IMR-90 (cell line): ENCODE measurements around the gene ZFTA. TPM values are rescaled to one million over a fixed set of nuclear protein-coding genes. Genes with fewer than 3 reads are reported as not detected.

Experiments used
- ATAC-seq: fragments of 200-7000 bp; cut with Tn5 transposase; 2 replicates; pipeline ENCODE4 v1.9.1; 2020; ENCODE audit warnings: low read depth, mild to moderate bottlenecking, moderate library complexity
- BruUV-seq: library from RNA; stranded (reverse); fragments of 400-500 nt; replicated peaks from 2 replicates; lab custom pipeline; 2021; lab: Mats Ljungman, UMichigan
- CTCF ChIA-PET: fragments of 300-600 bp; formaldehyde crosslinking; extraction: SDS; loops from one replicate; lab custom pipeline; 2021; ENCODE audit warnings: antibody characterized with exemption; lab: Yijun Ruan, JAX
- POLR2A ChIA-PET: fragments of 300-600 bp; sonication (Branson Sonifier 250); formaldehyde crosslinking; loops from one replicate; lab custom pipeline; 2022; ENCODE audit warnings: antibody characterized with exemption; ENCODE audit not compliant: unreplicated experiment; lab: Charles Lee
- DNase-seq: peaks from one replicate; pipeline ENCODE4 v3.0.0; 2013
- H2AFZ ChIP-seq: replicated peaks from 2 replicates; pipeline ENCODE3; 2013; ENCODE audit warnings: low read length, mild to moderate bottlenecking; ENCODE audit not compliant: poor library complexity
- H2AK5ac ChIP-seq: 2 replicates; pipeline ENCODE4 v1.6.1; 2013; ENCODE audit warnings: low read depth, low read length, inconsistent platforms
- H2AK9ac ChIP-seq: replicated peaks from 2 replicates; pipeline ENCODE3; 2013; ENCODE audit warnings: mild to moderate bottlenecking, low read depth, low read length, moderate library complexity; ENCODE audit not compliant: poor library complexity
- H2BK120ac ChIP-seq: 2 replicates; pipeline ENCODE4 v1.6.1; 2013; ENCODE audit warnings: low read depth, low read length, inconsistent platforms
- H2BK15ac ChIP-seq: 3 replicates; pipeline ENCODE4 v1.6.1; 2013; ENCODE audit warnings: low read depth, low read length, inconsistent platforms
- H2BK20ac ChIP-seq: 2 replicates; pipeline ENCODE4 v1.6.1; 2013; ENCODE audit warnings: low read depth, mild to moderate bottlenecking, inconsistent platforms, low read length, moderate library complexity
- H2BK5ac ChIP-seq: 2 replicates; pipeline ENCODE4 v1.6.1; 2013; ENCODE audit warnings: mild to moderate bottlenecking, low read depth, low read length, inconsistent platforms; ENCODE audit not compliant: poor library complexity, severe bottlenecking
- H3K14ac ChIP-seq: replicated peaks from 2 replicates; pipeline ENCODE4 v1.6.1; 2013; ENCODE audit warnings: low read depth, low read length, inconsistent platforms
- H3K18ac ChIP-seq: 2 replicates; pipeline ENCODE4 v1.6.1; 2013; ENCODE audit warnings: low read depth, low read length, control low read depth
- H3K23ac ChIP-seq: 2 replicates; pipeline ENCODE4 v1.6.1; 2013; ENCODE audit warnings: low read depth, low read length, inconsistent platforms
- H3K27ac ChIP-seq: 2 replicates; pipeline ENCODE4 v1.5.1; 2013; ENCODE audit warnings: mild to moderate bottlenecking, control low read depth, low read length; ENCODE audit not compliant: insufficient read depth
- H3K27me3 ChIP-seq: 2 replicates; pipeline ENCODE4 v1.6.1; 2013; ENCODE audit warnings: low read length; ENCODE audit not compliant: control insufficient read depth, insufficient read depth
- H3K36me3 ChIP-seq: 2 replicates; pipeline ENCODE4 v1.6.1; 2013; ENCODE audit warnings: low read length, mixed read lengths; ENCODE audit not compliant: control insufficient read depth, insufficient read depth
- H3K4ac ChIP-seq: 2 replicates; pipeline ENCODE4 v1.6.1; 2013; ENCODE audit warnings: low read depth, low read length, inconsistent platforms
- H3K4me1 ChIP-seq: 2 replicates; pipeline ENCODE4 v1.6.1; 2013; ENCODE audit warnings: low read length, mixed read lengths; ENCODE audit not compliant: control insufficient read depth, insufficient read depth
- H3K4me2 ChIP-seq: 2 replicates; pipeline ENCODE4 v1.6.1; 2013; ENCODE audit warnings: low read depth, mild to moderate bottlenecking, control low read depth, low read length, moderate library complexity
- H3K4me3 ChIP-seq: 2 replicates; pipeline ENCODE4 v1.5.1; 2013; ENCODE audit warnings: low read depth, mild to moderate bottlenecking, control low read depth, low read length, moderate library complexity; ENCODE audit not compliant: insufficient read depth
- H3K56ac ChIP-seq: 2 replicates; pipeline ENCODE4 v1.6.1; 2013; ENCODE audit warnings: low read length, inconsistent platforms; ENCODE audit not compliant: insufficient read depth; ENCODE audit errors: extremely low read depth
- H3K79me1 ChIP-seq, 2 experiments: 2 replicates each; pipeline ENCODE4 v1.6.1; 2013; ENCODE audit warnings: low read length in 2 of 2, inconsistent platforms in 1 of 2, low read depth in 1 of 2
- H3K9ac ChIP-seq: 2 replicates; pipeline ENCODE4 v1.6.1; 2013; ENCODE audit warnings: low read depth, low read length, control low read depth
- H3K9me1 ChIP-seq: 2 replicates; pipeline ENCODE4 v1.6.1; 2013; ENCODE audit warnings: low read length, inconsistent platforms; ENCODE audit not compliant: insufficient read depth
- H3K9me3 ChIP-seq: 2 replicates; pipeline ENCODE4 v1.6.1; 2013; ENCODE audit warnings: low read length; ENCODE audit not compliant: control insufficient read depth, insufficient read depth
- H4K20me1 ChIP-seq: 2 replicates; pipeline ENCODE4 v1.6.1; 2013; ENCODE audit warnings: low read length, inconsistent platforms; ENCODE audit not compliant: insufficient read depth
- H4K5ac ChIP-seq: 2 replicates; pipeline ENCODE4 v1.6.1; 2013; ENCODE audit warnings: mild to moderate bottlenecking, low read depth, low read length, control low read depth
- H4K8ac ChIP-seq, 2 experiments: 2 replicates each; pipeline ENCODE4 v1.6.1; 2013; ENCODE audit warnings: low read depth in 2 of 2, low read length in 2 of 2, control low read depth in 1 of 2, inconsistent platforms in 1 of 2
- H4K91ac ChIP-seq: 2 replicates; pipeline ENCODE4 v1.6.1; 2013; ENCODE audit warnings: low read depth, low read length, inconsistent platforms; ENCODE audit not compliant: insufficient read depth
- ELK1 ChIP-seq: fragments of 150-350 bp; IDR thresholded peaks from 2 replicates; pipeline ENCODE4 v1.6.1; 2016; ENCODE audit warnings: low read depth, mild to moderate bottlenecking, low read length, moderate library complexity, borderline replicate concordance
- MXI1 ChIP-seq: IDR thresholded peaks from 2 replicates; pipeline ENCODE4 v1.6.1; 2012; ENCODE audit warnings: low read depth, mild to moderate bottlenecking, low read length, moderate library complexity, borderline replicate concordance
- dilution Hi-C: fragments of 300-500 bp; cut with HindIII; formaldehyde crosslinking; loops from one replicate; pipeline ENCODE4 v1.14.3; 2018; ENCODE audit warnings: low sequenced_read_pairs; ENCODE audit not compliant: unreplicated experiment
- in situ Hi-C: fragments of 300-500 bp; cut with MboI; formaldehyde crosslinking; loops from 3 replicates; pipeline ENCODE4 v1.14.3; 2019; ENCODE audit warnings: low sequenced_read_pairs, inconsistent platforms, mixed read lengths
- intact Hi-C: fragments of 100-400 bp; cut with micrococcal nuclease; formaldehyde crosslinking; loops from 2 replicates; pipeline ENCODE4 v1.10.0; 2022
- polyA plus RNA-seq, 3 experiments: library from polyadenylated mRNA; depleted of rRNA; stranded (reverse); fragments of >200 nt; gene quantifications; 2 replicates each; pipeline ENCODE4 v1.2.3, GENCODE V29; 2012; ENCODE audit warnings: low replicate concordance in 1 of 3
- total RNA-seq: library from RNA; depleted of rRNA; stranded (reverse); fragments of >200 nt; gene quantifications from 2 replicates; pipeline ENCODE4 v1.2.3, GENCODE V29; 2012

Gene ZFTA
- total and polyA plus RNA-seq, 2 of the 4 experiments (the other 2 are of a cell fraction) = 5.4 to 8.1 TPM

- DNase-seq = no peak
- H4K5ac ChIP-seq = no peak overlapping the region
- peaks cover 10% of the 10 kb centered on the region for H3K9me3 ChIP-seq
- no peak overlapping the region for H3K4me2 ChIP-seq
- H3K4ac ChIP-seq = no peak overlapping the region
- H3K79me1 ChIP-seq = no peaks in the 10 kb centered on the region
- BruUV-seq = no TSS peak
- no peak overlapping the region for H3K14ac ChIP-seq
- no peak overlapping the region for H3K4me3 ChIP-seq
- H2AK5ac ChIP-seq = no peak overlapping the region
- no peak overlapping the region for H3K23ac ChIP-seq
- no peak overlapping the region for H2AK9ac ChIP-seq
- H3K18ac ChIP-seq = no peak overlapping the region
- H2BK15ac ChIP-seq = no peak overlapping the region
- in situ Hi-C loops = no loop called here
- no peaks in the 10 kb centered on the region for H4K20me1 ChIP-seq
- H2BK5ac ChIP-seq = no peak overlapping the region
- no peak overlapping the region for H3K56ac ChIP-seq
- ChIA-PET CTCF (no interaction called here), POLR2A (no interaction called here)
- no peak for TF ChIP-seq ELK1
- no peak for TF ChIP-seq MXI1
- dilution Hi-C loops = no loop called here
- intact Hi-C loops = no loop called here
- H3K27me3 ChIP-seq = no peaks in the 10 kb centered on the region
- H2AFZ ChIP-seq = no peak overlapping the region
- no peaks in the 10 kb centered on the region for H3K4me1 ChIP-seq
- H2BK20ac ChIP-seq = no peak overlapping the region
- no peak overlapping the region for H3K27ac ChIP-seq
- no peaks in the 10 kb centered on the region for H3K36me3 ChIP-seq
- no peak overlapping the region for H4K91ac ChIP-seq
- ATAC-seq = no peak
- no peak overlapping the region for H4K8ac ChIP-seq
- no peak overlapping the region for H2BK120ac ChIP-seq
- no peaks in the 10 kb centered on the region for H3K9me1 ChIP-seq
- H3K9ac ChIP-seq = no peak overlapping the region
Measured at GRCh38 chr11:63793161-63793560, 24.6 kb upstream of the ZFTA start.
